ENCODE results near the gene JAG2. TPM values are rescaled to one million over a fixed set of nuclear protein-coding genes. Genes with fewer than 3 reads are reported as not detected.

The JAG2 gene
- total RNA-seq, 1 donor from 2014 or later, result 7.5 TPM

GRCh38 chr14:105178868-105179140 is 10.2 kb upstream of the JAG2 start:
- Mint-ChIP-seq H3K4me1 (ENCODE audit: unreplicated experiment) (peaks cover 7% of the 10 kb centered on the region), H3K9me3 (ENCODE audit: unreplicated experiment) (no peaks in the 10 kb centered on the region), H3K27me3 (ENCODE audit: unreplicated experiment) (peaks cover 3% of the 10 kb centered on the region), H3K27ac (ENCODE audit: unreplicated experiment) (no peak overlapping the region), H3K36me3 (ENCODE audit: unreplicated experiment) (no peaks in the 10 kb centered on the region), H3K4me3 (ENCODE audit: unreplicated experiment) (no peak overlapping the region)
- no peak for DNase-seq (ENCODE audit: extremely low spot score, unreplicated experiment)
- no peak for TF ChIP-seq CTCF (IDR thresholded peaks at IDR 0.05)

GRCh38 chr14:105178069-105178867 is 9.7 kb upstream of the JAG2 start:
- DNase-seq (ENCODE audit: extremely low spot score, unreplicated experiment), result no peak
- no peak for TF ChIP-seq CTCF (IDR thresholded peaks at IDR 0.05)
- Mint-ChIP-seq H3K4me1 (ENCODE audit: unreplicated experiment) (peaks cover 7% of the 10 kb centered on the region), H3K27ac (ENCODE audit: unreplicated experiment) (no peak overlapping the region), H3K4me3 (ENCODE audit: unreplicated experiment) (no peak overlapping the region), H3K36me3 (ENCODE audit: unreplicated experiment) (no peaks in the 10 kb centered on the region), H3K9me3 (ENCODE audit: unreplicated experiment) (no peaks in the 10 kb centered on the region), H3K27me3 (ENCODE audit: unreplicated experiment) (peaks cover 3% of the 10 kb centered on the region)

GRCh38 chr14:105177082-105177481 is 8.5 kb upstream of the JAG2 start:
- no peak for DNase-seq (ENCODE audit: extremely low spot score, unreplicated experiment)
- Mint-ChIP-seq H3K27ac (ENCODE audit: unreplicated experiment) (no peak overlapping the region), H3K4me1 (ENCODE audit: unreplicated experiment) (peaks cover 4% of the 10 kb centered on the region), H3K9me3 (ENCODE audit: unreplicated experiment) (no peaks in the 10 kb centered on the region), H3K36me3 (ENCODE audit: unreplicated experiment) (no peaks in the 10 kb centered on the region), H3K27me3 (ENCODE audit: unreplicated experiment) (peaks cover under 1% of the 10 kb centered on the region), H3K4me3 (ENCODE audit: unreplicated experiment) (no peak overlapping the region)
- TF ChIP-seq CTCF (IDR thresholded peaks at IDR 0.05), result no peak

GRCh38 chr14:105176513-105176912 is 7.9 kb upstream of the JAG2 start:
- no peak for DNase-seq (ENCODE audit: extremely low spot score, unreplicated experiment)
- Mint-ChIP-seq H3K9me3 (ENCODE audit: unreplicated experiment) (no peaks in the 10 kb centered on the region), H3K27me3 (ENCODE audit: unreplicated experiment) (no peaks in the 10 kb centered on the region), H3K27ac (ENCODE audit: unreplicated experiment) (no peak overlapping the region), H3K4me3 (ENCODE audit: unreplicated experiment) (no peak overlapping the region), H3K4me1 (ENCODE audit: unreplicated experiment) (peaks cover 4% of the 10 kb centered on the region), H3K36me3 (ENCODE audit: unreplicated experiment) (no peaks in the 10 kb centered on the region)
- TF ChIP-seq CTCF (IDR thresholded peaks at IDR 0.05), result no peak

GRCh38 chr14:105173901-105174894 is 5.6 kb upstream of the JAG2 start:
- H3K36me3 Mint-ChIP-seq (ENCODE audit: unreplicated experiment), result no peaks in the 10 kb centered on the region

More at GRCh38 chr14:105173901-105174894, 5.6 kb upstream of the JAG2 start:
- no peak for DNase-seq (ENCODE audit: extremely low spot score, unreplicated experiment)
- TF ChIP-seq CTCF (IDR thresholded peaks at IDR 0.05), result no peak
- Mint-ChIP-seq H3K4me3 (ENCODE audit: unreplicated experiment) (no peak overlapping the region), H3K27ac (ENCODE audit: unreplicated experiment) (no peak overlapping the region), H3K9me3 (ENCODE audit: unreplicated experiment) (no peaks in the 10 kb centered on the region), H3K27me3 (ENCODE audit: unreplicated experiment) (peaks cover 10% of the 10 kb centered on the region), H3K4me1 (ENCODE audit: unreplicated experiment) (peaks cover 12% of the 10 kb centered on the region)

Data from osteocyte (in vitro differentiated cells).